ENCODE data around the gene RBM26.

GRCh38 chr13:79382545-79383275 lies 23.3 kb downstream of the RBM26 start:
- TF ChIP-seq CTCF (IDR thresholded peaks at IDR 0.05) (no peak), POLR2AphosphoS5 (IDR thresholded peaks at IDR 0.05) (no peak), POLR2A (IDR thresholded peaks at IDR 0.05) (no peak), EP300 (IDR thresholded peaks at IDR 0.05) (no peak)
